ENCODE results near the gene RCN2. TPM values are rescaled to one million over a fixed set of nuclear protein-coding genes. Genes with fewer than 3 reads are reported as not detected.
"Not testable (repeated sequence)": the region's sequence is repeated elsewhere in the genome, so short reads cannot be mapped to it uniquely, and the experiment has no call there.

RCN2 gene
- total RNA-seq, 3 donors from 2014 or later: 25.0 to 33.2 (median 31.9) TPM

DNA sequence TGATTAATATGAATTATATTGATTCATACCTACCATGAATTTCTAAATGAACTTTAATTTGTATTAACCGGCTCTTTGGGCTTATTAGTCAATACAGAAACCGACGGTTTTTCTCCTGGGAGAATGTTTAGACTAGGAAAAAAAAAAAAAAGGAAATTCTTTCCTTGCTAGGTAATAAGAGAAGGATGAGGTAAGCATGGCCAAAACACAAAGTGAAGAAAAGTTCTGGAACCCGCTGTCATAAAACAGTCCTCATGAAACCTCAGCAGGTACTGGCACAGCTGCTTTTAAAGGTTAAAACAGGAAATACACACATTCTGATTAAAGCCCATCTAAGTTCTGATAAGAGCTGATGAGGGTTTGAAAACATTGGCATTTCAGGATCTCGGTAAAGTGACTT lies 32.6 kb downstream of the RCN2 start:
- intact Hi-C loops (cut with DNase I, micrococcal nuclease): no loop called here

DNA sequence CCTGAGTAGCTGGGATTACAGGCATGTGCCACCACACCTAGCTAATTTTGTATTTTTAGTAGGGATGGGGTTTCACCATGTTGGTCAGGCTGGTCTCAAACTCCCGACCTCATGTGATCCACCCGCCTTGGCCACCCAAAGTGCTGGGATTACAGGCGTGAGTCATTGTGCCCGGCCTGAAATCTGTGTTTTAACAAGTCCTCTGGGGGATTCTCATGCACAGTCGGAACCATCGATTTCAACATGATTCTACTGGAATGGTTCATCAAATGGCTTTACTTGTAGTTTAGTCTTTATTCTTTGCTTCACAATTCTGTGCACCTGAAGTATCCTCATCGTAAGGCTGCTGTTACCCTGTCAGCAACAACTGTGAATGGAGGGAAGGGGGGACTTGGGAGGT lies 34.5 kb downstream of the RCN2 start:
- ATAC-seq; DNase-seq; H3K4me1 ChIP-seq (ENCODE audit: low read depth); intact Hi-C loops (cut with DNase I, micrococcal nuclease); H3K9me3 ChIP-seq; H3K36me3 ChIP-seq (ENCODE audit: low read depth); H3K4me3 ChIP-seq: not testable (repeated sequence)

More for the DNA sequence above, 32.6 kb downstream of the RCN2 start:
- DNase-seq: no peak
- no peak for ATAC-seq
- TF ChIP-seq, protein P1, sequence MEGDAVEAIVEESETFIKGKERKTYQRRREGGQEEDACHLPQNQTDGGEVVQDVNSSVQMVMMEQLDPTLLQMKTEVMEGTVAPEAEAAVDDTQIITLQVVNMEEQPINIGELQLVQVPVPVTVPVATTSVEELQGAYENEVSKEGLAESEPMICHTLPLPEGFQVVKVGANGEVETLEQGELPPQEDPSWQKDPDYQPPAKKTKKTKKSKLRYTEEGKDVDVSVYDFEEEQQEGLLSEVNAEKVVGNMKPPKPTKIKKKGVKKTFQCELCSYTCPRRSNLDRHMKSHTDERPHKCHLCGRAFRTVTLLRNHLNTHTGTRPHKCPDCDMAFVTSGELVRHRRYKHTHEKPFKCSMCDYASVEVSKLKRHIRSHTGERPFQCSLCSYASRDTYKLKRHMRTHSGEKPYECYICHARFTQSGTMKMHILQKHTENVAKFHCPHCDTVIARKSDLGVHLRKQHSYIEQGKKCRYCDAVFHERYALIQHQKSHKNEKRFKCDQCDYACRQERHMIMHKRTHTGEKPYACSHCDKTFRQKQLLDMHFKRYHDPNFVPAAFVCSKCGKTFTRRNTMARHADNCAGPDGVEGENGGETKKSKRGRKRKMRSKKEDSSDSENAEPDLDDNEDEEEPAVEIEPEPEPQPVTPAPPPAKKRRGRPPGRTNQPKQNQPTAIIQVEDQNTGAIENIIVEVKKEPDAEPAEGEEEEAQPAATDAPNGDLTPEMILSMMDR (IDR thresholded peaks at IDR 0.05): no peak
- H3K9me3 ChIP-seq: no peaks in the 10 kb centered on the region
- H3K4me3 ChIP-seq: no peak overlapping the region
- no peaks in the 10 kb centered on the region for H3K36me3 ChIP-seq (ENCODE audit: low read depth)
- H3K4me1 ChIP-seq (ENCODE audit: low read depth): no peaks in the 10 kb centered on the region

DNA sequence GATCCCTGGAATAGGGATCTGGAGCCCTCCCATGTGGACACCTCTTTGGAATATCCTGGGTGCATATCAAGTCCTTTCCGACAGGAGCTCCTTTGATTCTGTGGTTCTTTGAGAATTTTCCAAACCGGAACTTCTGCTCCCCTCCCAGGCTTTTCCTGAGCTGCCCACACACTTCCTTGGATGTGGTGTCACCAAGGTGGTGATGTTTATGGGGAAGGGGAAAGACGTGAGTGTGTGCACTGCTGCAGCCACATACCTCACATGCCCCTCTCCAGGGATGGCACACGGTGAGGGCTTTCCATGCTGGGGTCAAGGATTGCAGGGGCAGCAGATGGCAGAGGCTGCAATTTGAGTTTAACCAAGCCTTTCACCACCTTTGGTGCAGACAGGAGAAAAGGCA lies 35.5 kb downstream of the RCN2 start:
- intact Hi-C loops (cut with DNase I, micrococcal nuclease): no loop called here
- TF ChIP-seq, protein P1 (IDR thresholded peaks at IDR 0.05): no peak
- DNase-seq: no peak
- Histone ChIP-seq H3K4me3 (no peak overlapping the region), H3K9me3 (no peaks in the 10 kb centered on the region), H3K4me1 (ENCODE audit: low read depth) (no peaks in the 10 kb centered on the region), H3K36me3 (ENCODE audit: low read depth) (no peaks in the 10 kb centered on the region)
- ATAC-seq: no peak

DNA sequence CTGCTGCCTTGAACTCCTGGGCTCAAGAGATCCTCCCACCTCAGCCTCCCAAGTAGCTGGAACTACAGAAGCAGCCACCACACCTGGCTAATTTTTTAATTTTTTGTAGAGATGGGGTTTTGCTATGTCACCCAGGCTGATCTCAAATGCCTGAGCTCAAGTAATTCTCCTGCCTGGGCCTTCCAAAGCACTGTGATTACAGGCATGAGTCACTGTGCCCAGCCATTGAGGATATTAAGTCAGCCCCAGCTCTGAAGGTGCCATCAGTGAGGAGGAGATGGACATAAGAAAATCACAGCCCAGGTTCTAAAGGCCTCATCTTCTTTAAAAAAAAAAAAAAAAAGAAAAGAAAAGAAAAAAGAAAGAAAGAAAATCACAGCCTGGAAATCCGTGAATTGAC lies 36.8 kb downstream of the RCN2 start:
- TF ChIP-seq, protein P1 (IDR thresholded peaks at IDR 0.05): no peak
- DNase-seq (no peak), ATAC-seq (no peak)
- no peaks in the 10 kb centered on the region for H3K36me3 ChIP-seq (ENCODE audit: low read depth)
- intact Hi-C loops (cut with DNase I, micrococcal nuclease): no loop called here
- H3K4me3 ChIP-seq: no peak overlapping the region
- H3K4me1 ChIP-seq (ENCODE audit: low read depth): no peaks in the 10 kb centered on the region
- no peaks in the 10 kb centered on the region for H3K9me3 ChIP-seq

DNA sequence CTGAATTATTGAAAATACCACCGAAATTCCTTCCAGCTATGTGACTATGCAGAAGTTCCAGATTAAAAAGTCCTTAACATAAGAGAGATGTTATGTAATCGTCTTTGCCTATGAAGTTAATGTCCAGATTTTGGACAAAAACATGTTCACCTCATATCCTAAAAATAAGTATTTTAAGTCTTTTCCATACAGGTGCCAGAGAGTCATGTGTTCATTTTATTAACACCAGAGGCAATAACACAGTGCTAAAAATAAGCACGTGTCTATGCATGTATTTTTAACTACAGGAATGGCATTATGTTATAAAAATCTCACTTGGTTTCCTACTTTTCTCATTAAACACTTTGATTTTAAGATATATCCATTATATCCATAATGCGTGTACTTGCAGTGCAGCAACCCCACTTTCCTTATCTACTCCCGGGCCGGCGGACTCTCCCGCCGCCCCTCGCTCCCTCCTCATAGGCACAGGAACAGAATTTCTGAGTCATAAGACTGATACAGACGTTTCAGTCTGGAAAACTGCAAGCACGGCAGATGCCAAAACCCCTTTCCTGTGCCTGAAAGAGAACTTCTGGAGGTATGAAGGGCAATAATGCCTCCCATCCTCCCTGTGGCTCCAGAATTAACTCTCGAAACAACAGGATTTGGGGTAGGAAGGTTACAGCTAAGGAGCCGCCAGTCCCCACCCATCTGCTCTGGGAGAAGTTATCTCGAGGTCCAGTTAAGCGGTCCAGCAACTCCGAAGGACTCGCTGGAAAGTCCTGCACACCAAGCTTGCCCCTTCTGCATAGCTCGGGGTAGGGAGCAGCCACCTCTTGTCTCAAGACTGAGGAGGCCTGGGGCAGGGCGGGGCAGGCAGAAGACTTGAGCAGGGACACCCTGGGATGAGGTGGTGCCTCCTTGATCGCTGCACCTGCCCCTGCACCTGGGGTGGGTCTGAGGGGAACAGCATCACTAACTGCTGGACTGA lies 41.1 kb downstream of the RCN2 start:
- H3K4me3 ChIP-seq: no peak overlapping the region
- no peak for ATAC-seq
- no peaks in the 10 kb centered on the region for H3K4me1 ChIP-seq (ENCODE audit: low read depth)
- H3K9me3 ChIP-seq: no peaks in the 10 kb centered on the region
- H3K36me3 ChIP-seq (ENCODE audit: low read depth): no peaks in the 10 kb centered on the region
- intact Hi-C loops (cut with DNase I, micrococcal nuclease): no loop called here
- TF ChIP-seq, protein P1 (IDR thresholded peaks at IDR 0.05): no peak
- DNase-seq: no peak

DNA sequence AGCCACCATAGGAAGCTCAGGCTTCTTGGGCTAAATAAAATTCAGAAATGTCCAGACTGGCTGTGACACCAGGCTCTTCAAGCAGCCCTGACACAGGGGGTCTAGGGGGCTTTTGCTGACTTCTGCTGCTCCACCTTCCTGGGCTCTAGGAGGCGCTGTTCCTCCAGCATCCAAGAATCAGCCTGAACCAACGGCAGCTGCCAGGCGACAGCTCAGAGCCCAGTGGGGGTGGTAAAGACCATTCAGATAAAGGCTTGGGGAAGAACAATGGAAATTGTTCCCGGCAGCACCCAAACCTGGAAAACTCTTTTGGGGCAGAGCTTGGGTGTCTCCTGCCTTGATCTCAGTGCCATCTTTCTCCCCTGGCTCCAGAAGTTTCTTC lies 41.8 kb downstream of the RCN2 start:
- no peaks in the 10 kb centered on the region for H3K4me1 ChIP-seq (ENCODE audit: low read depth)
- intact Hi-C loops (cut with DNase I, micrococcal nuclease): no loop called here
- DNase-seq (peak in 1 of 3 donors; percentile 43), ATAC-seq (no peak)
- H3K36me3 ChIP-seq (ENCODE audit: low read depth): no peaks in the 10 kb centered on the region
- no peak overlapping the region for H3K4me3 ChIP-seq
- TF ChIP-seq, protein P1 (IDR thresholded peaks at IDR 0.05): peak; percentile 14
- no peaks in the 10 kb centered on the region for H3K9me3 ChIP-seq

Measured in mucosa of descending colon (tissue), 3 donors.